ENCODE measurements around the gene ZFP36L2.

GRCh38 chr2:43270461-43270860 is 44.1 kb upstream of the ZFP36L2 start:
- no peak for TF ChIP-seq TAF1 (IDR thresholded peaks at IDR 0.05; ENCODE audit: borderline replicate concordance, low read depth, low read length)
- TF ChIP-seq POLR2AphosphoS5 (IDR thresholded peaks at IDR 0.05; ENCODE audit: low read depth, low read length) = no peak
- TF ChIP-seq POLR2A (IDR thresholded peaks at IDR 0.05; ENCODE audit: low read depth, low read length) = no peak

All from GM12892 (cell line).